WTC11 (cell line): ENCODE measurements around the gene FAM110A. TPM values are rescaled to one million over a fixed set of nuclear protein-coding genes. Genes with fewer than 3 reads are reported as not detected.

Experiments used
- ATAC-seq: fragments of 200-7000 bp; cut with Tn5 transposase; 2 replicates; pipeline ENCODE4 v1.10.0; 2021; ENCODE audit warnings: mild to moderate bottlenecking, moderate library complexity
- CTCF ChIA-PET: fragments of 300-600 bp; sonication (Branson Sonifier 250); formaldehyde crosslinking; loops from one replicate; lab custom pipeline; 2021; ENCODE audit warnings: antibody characterized with exemption; lab: Charles Lee
- POLR2A ChIA-PET: fragments of 350-600 bp; sonication (Branson Sonifier 250); formaldehyde crosslinking; loops from one replicate; lab custom pipeline; 2021; ENCODE audit warnings: antibody characterized with exemption; lab: Charles Lee
- DNase-seq: peaks from one replicate; pipeline ENCODE4 v3.0.0; 2021; ENCODE audit warnings: low spot score
- H3K27ac Mint-ChIP-seq: 2 replicates; pipeline ENCODE4 v1.8.0; 2021; ENCODE audit warnings: mixed read lengths
- H3K27me3 Mint-ChIP-seq: 2 replicates; pipeline ENCODE4 v1.8.0; 2021; ENCODE audit warnings: low read depth, mild to moderate bottlenecking, moderate library complexity, mixed read lengths
- H3K36me3 Mint-ChIP-seq: 2 replicates; pipeline ENCODE4 v1.8.0; 2021; ENCODE audit warnings: mixed read lengths
- H3K4me1 Mint-ChIP-seq: 2 replicates; pipeline ENCODE4 v1.8.0; 2022; ENCODE audit warnings: mixed read lengths
- H3K4me3 Mint-ChIP-seq: 2 replicates; pipeline ENCODE4 v1.8.0; 2021; ENCODE audit warnings: mild to moderate bottlenecking, moderate library complexity, mixed read lengths
- H3K9me3 Mint-ChIP-seq: 2 replicates; pipeline ENCODE4 v1.8.0; 2021; ENCODE audit warnings: mixed read lengths
- ATF2 ChIP-seq: sonication (generic); formaldehyde crosslinking; IDR thresholded peaks from 2 replicates; pipeline ENCODE4 v1.8.1; 2022; ENCODE audit warnings: low read depth, missing genetic modification reagents, borderline replicate concordance
- ATF3 ChIP-seq: sonication (generic); formaldehyde crosslinking; conservative IDR thresholded peaks from 2 replicates; pipeline ENCODE4 v1.8.1; 2022; ENCODE audit warnings: mild to moderate bottlenecking, missing genetic modification reagents
- CBFB ChIP-seq: sonication (generic); formaldehyde crosslinking; IDR thresholded peaks from 2 replicates; pipeline ENCODE4 v1.8.1; 2022; ENCODE audit warnings: mild to moderate bottlenecking, low read depth, missing genetic modification reagents
- ERG ChIP-seq: fragments of 250-450 bp; sonication (Bioruptor Pico); IDR thresholded peaks from 2 replicates; pipeline ENCODE4 v1.8.0; 2021; ENCODE audit warnings: mild to moderate bottlenecking
- KAT7 ChIP-seq: sonication (generic); formaldehyde crosslinking; IDR thresholded peaks from 2 replicates; pipeline ENCODE4 v1.8.1; 2023; ENCODE audit warnings: missing genetic modification reagents, mild to moderate bottlenecking, borderline replicate concordance
- MXD4 ChIP-seq: fragments of 250-450 bp; sonication (Bioruptor Pico); IDR thresholded peaks from 2 replicates; pipeline ENCODE4 v1.8.0; 2021; ENCODE audit warnings: mild to moderate bottlenecking, moderate library complexity, borderline replicate concordance
- NFYB ChIP-seq: sonication (generic); formaldehyde crosslinking; conservative IDR thresholded peaks from 2 replicates; pipeline ENCODE4 v1.8.0; 2022; ENCODE audit warnings: low read depth, missing genetic modification reagents
- RORB ChIP-seq: fragments of 250-450 bp; sonication (Bioruptor Pico); IDR thresholded peaks from 2 replicates; pipeline ENCODE4 v1.9.0; 2021; ENCODE audit warnings: mild to moderate bottlenecking
- TCF7 ChIP-seq: sonication (generic); formaldehyde crosslinking; IDR thresholded peaks from 2 replicates; pipeline ENCODE4 v1.8.0; 2022; ENCODE audit warnings: mild to moderate bottlenecking, low read depth, missing genetic modification reagents, moderate library complexity
- ZNF281 ChIP-seq: sonication (generic); formaldehyde crosslinking; IDR thresholded peaks from 2 replicates; pipeline ENCODE4 v1.8.0; 2023; ENCODE audit warnings: mild to moderate bottlenecking, missing genetic modification reagents
- ZNF512 ChIP-seq: sonication (generic); formaldehyde crosslinking; IDR thresholded peaks from 2 replicates; pipeline ENCODE4 v1.8.1; 2022; ENCODE audit warnings: missing genetic modification reagents, borderline replicate concordance
- ZNF532 ChIP-seq: fragments of 250-450 bp; sonication (Bioruptor Pico); IDR thresholded peaks from 2 replicates; pipeline ENCODE4 v1.9.0; 2021; ENCODE audit warnings: mild to moderate bottlenecking, borderline replicate concordance
- total RNA-seq: library from RNA; stranded (reverse); gene quantifications from 3 replicates; pipeline ENCODE4 v1.2.3, GENCODE V29; 2021
- TF ChIP-seq, protein P1 (sequence below): sonication (generic); formaldehyde crosslinking; IDR thresholded peaks from 2 replicates; pipeline ENCODE4 v1.8.1; 2023; ENCODE audit warnings: mild to moderate bottlenecking, missing genetic modification reagents

The FAM110A gene
- total RNA-seq, 1 experiment from 2014 or later = 18.8 TPM

DNA sequence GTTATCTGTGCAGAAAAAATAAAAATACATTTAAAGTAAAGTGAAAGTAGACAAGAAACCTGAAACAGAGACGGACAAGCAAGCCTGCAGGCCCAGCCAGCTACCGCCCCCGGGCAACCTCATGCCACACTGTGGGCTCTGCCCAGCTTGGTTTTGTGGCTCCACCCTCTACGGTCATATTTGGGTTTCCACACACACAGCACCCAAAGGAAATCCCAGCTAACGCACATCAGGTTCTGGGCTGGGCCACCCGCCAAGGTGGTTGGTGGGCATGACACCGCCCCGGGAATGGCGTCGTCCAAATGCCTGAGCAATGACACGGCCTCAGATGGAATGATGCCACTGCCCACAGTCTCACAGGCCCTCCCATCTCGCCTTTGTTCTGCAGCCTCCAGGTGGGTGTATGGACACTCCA is 22.9 kb downstream of the FAM110A start:
- Mint-ChIP-seq H3K27me3 (no peaks in the 10 kb centered on the region; the same call in 1 of the 2 replicates), H3K9me3 (no peaks in the 10 kb centered on the region), H3K27ac (no peak overlapping the region), H3K4me1 (peaks cover 16% of the 10 kb centered on the region)
- ATAC-seq (no peak), DNase-seq (no peak)
- CTCF ChIA-PET = no interaction called here
- TF ChIP-seq TCF7 (no peak), ZNF281 (CRISPR knock-in tag) (no peak), ATF3 (CRISPR knock-in tag) (no peak), NFYB (CRISPR knock-in tag) (no peak), MXD4 (CRISPR knock-in tag) (no peak), ERG (CRISPR knock-in tag) (no peak), ZNF532 (no peak), ATF2 (CRISPR knock-in tag) (no peak), KAT7 (no peak), CBFB (CRISPR knock-in tag) (no peak), ZNF512 (no peak), RORB (CRISPR knock-in tag) (no peak)
- TF ChIP-seq, protein P1, sequence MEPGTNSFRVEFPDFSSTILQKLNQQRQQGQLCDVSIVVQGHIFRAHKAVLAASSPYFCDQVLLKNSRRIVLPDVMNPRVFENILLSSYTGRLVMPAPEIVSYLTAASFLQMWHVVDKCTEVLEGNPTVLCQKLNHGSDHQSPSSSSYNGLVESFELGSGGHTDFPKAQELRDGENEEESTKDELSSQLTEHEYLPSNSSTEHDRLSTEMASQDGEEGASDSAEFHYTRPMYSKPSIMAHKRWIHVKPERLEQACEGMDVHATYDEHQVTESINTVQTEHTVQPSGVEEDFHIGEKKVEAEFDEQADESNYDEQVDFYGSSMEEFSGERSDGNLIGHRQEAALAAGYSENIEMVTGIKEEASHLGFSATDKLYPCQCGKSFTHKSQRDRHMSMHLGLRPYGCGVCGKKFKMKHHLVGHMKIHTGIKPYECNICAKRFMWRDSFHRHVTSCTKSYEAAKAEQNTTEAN (CRISPR knock-in tag) = no peak
- TF ChIP-seq, all 79 proteins: peak for 0
- H3K4me3 Mint-ChIP-seq = no peak overlapping the region
- H3K36me3 Mint-ChIP-seq = no peaks in the 10 kb centered on the region
- POLR2A ChIA-PET = no interaction called here
